Ureter (tissue), 1 donor: ENCODE results near the gene DACT2. TPM values are rescaled to one million over a fixed set of nuclear protein-coding genes. Genes with fewer than 3 reads are reported as not detected.
A peak's percentile ranks its signal among the peaks of the same experiment; 100 is the strongest.
"Not testable (repeated sequence)": the region's sequence is repeated elsewhere in the genome, so short reads cannot be mapped to it uniquely, and the experiment has no call there.

Experiments used
- DNase-seq: peaks from one replicate; pipeline ENCODE4 v3.0.0-alpha.2; 2020; ENCODE audit warnings: low spot score
- total RNA-seq: library from RNA; stranded (reverse); gene quantifications from one replicate; pipeline ENCODE4 v1.2.4, GENCODE V29; 2023
- donor health status: DM: yes; HTN: yes; CAD: no.

The DACT2 gene
- total RNA-seq, 1 donor from 2014 or later: 0.94 TPM

DNA sequence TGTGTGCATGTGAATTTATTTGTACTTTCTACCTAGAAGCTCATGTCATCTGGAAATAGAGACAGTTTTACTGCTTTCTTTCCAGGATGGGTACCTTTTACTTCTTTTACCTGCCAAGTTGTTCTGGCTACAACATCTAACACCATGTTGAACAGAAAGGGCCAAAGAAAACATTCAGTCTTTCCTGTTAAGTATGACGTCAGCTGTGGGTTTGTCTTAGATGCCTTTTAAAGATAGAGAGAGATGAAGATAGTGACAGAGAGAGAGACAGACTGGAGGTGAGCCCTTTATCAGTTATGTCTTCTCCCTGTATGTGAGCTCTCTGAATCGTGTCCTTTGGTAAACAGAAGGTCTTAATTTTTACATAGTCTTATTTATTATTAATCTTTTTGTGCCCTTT is 3.4 kb upstream of the DACT2 start:
- peak; percentile 9 for DNase-seq

DNA sequence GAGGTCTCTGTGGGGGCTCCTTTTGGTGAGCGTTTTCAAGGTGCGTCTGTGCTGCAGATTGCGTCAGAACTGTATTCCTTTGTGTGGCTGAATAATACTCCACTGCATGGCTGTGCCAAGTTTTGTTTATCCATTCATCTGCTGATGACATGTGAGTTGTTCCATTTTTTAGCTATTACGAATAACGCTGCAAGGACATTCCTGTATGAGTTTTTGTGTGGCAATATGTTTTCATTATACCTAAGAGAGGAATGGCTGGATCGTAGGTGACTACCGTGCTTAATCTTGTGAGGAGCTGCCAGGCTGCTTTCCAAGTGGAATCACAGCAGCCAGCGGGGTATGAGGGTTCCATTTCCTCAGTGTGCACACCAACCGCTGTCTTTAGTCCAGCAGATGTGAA is 1.1 kb upstream of the DACT2 start:
- peak; percentile 12 for DNase-seq

DNA sequence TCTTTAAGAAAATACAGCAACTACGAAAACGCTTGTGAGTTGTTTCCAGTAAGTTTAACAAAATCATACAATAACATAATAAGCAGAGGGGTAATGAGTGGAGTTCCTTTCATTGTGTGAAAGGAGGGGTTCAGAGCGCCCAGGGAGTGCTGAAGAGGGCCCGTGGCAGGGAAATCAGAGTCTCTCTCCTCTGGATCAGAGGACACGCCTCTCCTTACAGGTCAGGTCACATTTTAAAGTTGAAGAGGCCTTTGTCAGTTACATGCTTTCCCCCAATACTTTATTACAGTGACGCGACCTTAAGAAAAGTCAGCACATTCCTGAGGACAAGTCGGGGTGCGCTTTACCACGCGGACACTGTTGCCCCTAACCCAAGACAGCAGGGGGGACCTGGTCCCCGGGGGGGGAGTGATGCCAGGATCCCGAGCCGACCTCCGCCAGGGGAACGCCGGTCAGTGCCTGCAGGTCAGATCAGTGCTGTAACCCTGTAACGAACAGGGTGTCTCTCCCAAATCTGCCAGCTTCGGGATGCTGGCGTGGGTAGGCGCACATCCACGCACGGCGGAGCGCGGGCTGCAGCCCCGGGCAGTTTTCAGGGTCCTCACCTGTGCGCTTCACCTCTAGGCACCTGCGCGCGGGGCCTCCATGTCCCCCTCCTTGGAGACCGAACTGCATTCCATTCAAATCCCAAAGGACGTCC is 848 bp downstream of the DACT2 start:
- peak; percentile 38 for DNase-seq

DNA sequence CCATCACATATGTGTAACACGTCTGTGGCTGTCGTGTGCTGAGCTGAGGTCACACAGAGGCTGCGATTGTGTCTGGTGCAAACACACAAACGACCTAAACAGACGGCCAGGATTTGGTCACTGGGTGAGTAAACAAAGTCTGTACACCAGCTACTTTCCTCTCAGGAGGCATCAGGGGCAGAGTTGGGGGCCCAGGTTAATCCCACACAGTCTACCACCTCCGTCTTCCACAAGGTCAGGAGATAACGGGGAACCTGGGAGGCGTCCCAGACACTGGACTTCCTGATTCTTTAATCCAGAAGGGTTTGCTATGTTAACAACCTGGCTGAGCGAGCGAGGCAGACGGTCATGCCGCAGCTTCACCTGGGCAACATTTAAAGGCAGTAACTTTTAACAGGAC is 1.5 kb downstream of the DACT2 start:
- peak; percentile 30 for DNase-seq

DNA sequence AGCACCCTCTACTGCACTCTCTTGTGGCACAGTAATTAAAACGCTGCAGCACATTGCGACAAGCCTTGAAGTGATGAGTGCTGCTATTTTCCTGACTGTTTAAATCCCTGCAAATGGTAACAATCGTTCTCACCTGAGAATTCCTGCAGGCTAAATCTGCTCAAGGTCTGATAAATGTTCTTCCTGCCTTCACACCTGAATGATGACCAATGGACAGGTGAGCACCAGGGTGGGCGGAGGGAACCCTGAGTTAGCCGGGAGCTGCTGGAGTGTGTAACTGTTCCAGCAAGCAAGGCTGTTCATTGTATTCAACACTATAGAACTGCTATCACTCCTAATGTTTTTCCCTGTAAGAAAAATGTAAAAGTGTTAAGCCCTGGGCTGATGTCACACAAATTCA is 4.0 kb downstream of the DACT2 start:
- no peak for DNase-seq

DNA sequence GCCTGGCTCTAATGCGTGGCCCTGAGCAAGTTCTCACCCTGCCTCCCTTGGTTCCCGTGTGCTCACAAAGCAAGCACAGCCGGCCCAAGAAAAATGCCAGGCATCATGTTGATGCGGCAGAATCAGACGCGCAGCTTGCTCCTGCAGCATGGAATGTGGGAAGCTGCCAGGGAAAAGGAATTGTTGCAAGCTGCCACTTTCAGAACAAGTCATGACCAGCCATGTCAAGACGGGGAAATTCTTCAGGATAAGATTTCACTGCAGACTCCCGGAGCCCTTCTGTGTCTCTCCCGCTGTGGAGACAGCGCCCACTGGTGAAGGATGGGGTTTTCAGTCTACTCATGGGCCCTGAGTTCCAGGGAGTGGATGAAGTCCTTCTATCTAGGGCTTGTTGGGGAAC is 4.6 kb downstream of the DACT2 start:
- no peak for DNase-seq

DNA sequence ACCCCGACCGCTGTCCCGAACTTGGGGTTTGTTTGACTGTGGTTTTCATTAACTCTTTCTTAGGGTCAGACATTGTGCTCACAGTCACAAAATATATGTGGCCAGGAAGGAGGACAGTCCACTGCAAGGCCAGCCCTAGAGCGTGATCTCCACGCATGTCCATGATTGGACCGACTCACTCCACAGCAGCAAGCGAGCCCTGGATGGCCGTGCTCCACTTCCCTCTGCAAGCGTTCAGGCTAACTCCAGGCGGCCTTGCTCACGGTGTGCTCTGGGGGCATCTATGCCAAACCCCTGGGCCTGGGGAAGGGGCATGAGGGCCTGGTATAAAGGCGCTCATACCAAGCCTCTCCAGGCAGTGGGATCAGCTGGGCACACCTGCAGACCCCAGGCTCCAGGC is 5.6 kb downstream of the DACT2 start:
- no peak for DNase-seq

DNA sequence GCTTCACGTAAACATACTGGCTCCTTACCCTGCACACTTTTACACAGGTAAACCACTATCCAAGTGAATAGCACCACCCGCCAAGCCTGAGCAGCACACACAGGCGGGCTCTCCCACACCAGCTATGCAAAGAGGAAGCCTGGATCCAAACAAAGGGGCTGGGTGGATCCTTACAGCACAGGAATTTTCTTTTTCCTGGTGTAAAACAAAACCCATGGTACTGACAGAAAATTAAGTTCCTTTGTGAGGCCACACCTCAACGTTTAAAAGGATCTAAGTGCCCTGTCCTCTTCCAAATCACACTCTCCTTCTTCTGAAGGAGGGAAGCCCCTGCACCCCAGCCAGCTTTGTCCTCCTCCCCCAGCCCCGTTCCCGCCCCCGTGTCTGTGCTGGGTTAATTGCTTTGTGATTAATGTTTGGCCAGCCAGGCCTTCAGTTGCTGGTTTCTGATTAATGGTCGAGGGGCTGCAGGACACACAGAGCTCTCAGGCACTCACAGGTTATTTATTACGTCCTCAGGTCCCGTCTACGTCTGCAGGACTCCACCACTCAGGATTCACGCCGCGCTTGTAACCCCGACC is 6.1 kb downstream of the DACT2 start:
- DNase-seq: no peak

DNA sequence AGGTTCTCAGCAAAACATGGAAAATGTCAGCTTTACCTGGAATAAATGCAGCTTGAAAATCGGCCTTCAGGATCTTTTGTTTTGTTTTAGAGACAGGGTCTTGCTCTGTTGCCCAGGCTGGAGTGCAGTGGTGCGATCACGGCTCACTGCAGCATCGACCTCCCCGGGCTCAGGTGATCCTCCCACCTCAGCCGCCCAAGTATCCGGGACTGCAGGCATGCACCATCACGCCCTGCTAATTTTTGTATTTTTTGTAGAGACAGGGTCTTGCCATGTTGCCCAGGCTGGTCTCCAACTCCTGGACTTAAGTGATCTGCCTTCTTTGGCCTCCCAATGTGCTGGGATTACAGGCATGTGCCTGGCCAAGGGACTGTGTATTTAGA is 7.5 kb downstream of the DACT2 start:
- not testable (repeated sequence) for DNase-seq

DNA sequence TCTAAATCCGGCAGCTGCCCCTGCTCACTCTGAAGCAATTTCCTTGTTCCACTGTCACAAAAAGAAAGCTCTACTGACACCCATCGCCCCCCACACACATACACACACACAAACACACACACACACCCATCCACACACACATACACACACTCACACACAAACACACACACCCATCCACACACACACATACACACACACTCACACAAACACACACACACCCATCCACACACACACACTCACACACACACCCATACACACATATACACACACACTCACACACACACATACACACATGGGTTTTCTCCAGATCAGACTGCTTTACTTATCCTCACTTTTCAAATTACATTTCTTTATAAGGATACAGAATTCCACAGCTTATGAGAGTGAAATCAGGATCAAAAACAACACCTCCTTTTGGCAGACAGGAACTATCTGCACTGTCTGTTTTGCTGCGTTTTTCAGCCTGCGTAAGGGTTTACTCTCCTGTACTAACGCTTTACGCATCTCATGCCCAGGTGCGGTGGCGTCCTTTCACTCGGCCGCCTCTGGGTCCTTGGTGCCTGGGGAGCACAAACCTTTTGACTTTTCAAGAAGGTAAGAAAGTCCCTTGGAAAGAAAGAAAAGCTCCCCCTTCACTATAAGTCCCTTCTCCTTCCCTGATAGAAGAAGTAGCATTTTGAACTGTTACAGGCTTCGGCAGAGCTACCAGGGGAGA is 8.0 kb downstream of the DACT2 start:
- DNase-seq: no peak

DNA sequence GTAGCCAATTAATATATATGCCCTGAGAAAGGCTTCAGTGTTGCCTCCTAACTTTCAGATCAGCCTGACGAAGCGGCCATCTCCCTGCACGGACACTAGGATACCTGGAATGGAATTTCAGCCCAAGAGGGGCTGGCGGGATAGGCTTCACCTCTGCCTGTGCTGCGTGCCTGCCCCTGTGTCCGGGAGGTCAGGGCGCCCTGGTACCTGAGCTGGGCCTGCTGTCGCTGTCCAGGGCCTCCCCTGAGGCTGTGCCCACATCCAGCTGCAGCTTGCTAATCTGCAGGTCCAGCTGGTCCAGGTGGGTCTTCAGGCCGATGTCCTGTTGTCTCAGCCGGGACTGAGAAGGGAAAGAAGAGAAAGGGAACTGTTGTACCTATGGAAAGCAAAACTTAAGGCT is 8.6 kb downstream of the DACT2 start:
- no peak for DNase-seq

DNA sequence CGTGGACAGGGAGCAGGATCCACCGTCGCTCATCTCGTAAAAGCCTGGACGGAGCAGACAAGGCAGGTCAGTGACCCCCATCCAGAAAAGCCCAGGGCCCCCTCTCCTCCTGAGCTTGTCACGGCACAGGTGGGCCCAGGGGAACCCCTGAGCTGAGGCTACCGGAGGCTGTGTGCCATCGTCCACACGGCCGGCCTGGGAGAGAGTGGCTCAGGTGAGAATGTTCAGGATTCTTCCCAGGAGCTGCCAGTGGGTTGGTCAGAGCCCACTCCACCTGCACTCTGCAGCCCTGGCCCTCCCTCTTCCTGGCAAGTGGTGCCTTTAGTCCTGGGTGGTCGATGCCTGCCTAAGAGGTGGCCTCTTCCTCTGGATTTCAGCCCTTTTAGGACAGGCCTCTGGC is 9.2 kb downstream of the DACT2 start:
- no peak for DNase-seq

DNA sequence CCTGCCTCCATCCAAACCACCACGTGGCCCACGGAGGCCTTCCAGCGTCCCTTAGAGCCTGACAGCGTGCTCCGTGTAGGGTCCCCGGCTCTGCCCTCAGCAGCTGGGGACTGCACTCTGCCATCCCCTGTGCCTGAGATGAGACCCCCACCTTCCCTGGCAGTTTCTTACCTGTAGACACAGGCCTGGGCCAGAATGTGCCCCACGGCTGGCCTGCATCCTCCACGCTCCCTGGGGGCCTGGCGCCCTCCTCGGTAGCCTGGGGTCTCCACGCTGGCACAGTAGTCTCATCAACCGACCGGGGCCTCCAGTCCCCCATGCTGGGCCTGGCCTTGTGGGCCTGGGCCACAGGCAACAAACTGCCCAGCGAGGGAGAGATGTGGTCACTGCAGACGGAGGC is 9.6 kb downstream of the DACT2 start:
- no peak for DNase-seq

DNA sequence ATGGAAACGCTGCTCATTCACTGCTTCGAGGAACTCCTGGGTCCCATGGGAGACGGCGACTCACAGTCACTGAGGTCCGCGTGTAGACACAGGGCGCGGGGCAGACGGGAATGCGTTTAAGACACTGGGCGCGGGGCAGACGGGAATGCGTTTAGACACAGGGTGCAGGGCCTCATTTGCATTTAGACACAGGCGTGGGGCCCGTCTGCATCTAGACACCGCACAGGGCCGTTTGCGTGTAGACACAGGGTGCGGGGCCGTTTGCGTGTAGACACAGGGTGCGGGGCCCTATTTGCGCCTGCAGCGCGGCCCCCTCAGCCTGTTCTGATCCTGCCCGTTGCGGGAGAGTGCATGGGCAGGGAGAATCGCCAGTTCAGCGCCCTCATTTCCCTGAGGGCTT is 10.4 kb downstream of the DACT2 start:
- no peak for DNase-seq

DNA sequence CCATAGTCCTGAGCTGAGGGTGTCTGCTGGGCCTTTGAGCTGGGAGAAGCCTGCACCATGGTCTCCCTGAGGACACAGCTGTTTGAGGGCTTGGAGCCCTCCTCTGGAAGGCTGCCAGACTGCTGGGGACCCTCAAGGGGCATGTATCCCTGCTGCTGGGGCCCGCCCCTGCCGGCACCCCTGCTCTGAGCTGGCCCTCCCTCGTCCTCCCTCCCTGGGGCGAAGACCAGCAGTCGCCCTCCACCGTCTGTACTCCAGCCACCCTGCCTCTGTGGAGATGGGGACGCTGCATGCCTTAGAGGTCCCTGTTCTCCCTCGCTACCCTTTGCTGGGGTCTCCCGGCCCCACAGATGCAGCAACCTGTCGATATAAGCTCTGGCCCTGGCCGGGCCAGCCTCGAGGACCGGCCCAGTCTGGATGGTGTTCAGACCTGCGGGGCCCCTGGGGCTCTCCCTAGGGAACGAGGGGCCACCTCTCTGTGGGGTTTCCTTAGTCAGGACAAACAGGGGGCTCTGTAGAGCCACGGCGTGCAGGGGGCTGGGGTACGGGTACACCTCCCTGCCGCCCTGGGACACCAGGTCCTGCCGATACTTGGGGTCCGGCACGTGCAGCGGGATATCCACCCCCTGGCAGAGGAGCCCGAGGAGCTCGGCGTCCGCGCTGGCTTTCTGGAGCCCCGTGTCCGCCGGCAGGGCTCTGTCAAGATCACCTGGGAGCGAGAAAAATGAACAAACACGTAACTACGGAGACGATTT is 11.0 kb downstream of the DACT2 start:
- no peak for DNase-seq

DNA sequence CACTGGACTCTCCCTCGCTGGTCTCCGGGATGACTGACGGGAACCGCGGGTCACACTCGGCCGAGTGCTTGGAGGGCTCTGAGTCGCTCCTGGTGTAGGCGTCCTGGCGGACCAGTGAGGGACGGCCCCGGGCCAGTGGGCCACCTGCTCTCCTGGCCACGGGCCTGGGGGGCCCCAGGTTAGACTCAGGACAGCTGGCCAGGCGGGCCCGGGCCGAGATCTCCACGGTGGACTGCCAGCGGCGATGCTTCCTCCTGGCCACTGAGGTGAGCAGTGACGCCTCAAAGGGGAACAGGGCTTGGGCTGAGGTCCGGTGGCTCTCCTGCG is 11.9 kb downstream of the DACT2 start:
- DNase-seq: no peak

DNA sequence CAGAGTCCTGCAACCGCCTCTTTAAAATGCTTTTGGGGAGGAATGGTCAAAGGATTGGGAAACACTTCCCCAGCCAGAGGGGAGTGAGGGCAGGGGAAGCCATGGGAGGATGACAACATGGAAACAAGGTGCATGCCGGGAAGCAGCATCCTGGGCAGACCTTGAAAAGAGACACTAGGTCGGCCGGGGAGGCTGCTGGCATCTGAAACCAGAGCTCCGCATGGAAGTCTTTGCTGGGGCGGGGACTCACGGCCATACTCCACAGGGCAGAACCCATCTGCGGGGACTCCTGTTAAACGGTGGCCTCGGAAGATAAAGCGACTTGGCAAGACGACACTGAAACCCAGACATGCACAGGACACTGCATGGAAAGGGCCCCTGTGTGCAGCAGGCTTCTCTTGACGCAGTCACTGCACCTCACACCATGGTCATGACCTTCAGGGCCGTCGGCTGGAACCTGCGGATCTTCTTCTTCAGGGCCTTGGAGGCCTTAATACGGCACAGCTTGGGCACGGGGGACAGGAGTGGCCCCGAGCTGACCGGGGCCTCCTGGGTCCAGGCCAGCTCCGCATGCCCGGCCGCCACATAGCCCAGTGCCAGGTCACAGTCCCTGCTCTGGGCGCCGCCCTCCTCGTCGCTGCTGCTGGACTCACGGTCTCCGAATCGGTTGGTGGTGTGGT is 12.4 kb downstream of the DACT2 start:
- DNase-seq: no peak

DNA sequence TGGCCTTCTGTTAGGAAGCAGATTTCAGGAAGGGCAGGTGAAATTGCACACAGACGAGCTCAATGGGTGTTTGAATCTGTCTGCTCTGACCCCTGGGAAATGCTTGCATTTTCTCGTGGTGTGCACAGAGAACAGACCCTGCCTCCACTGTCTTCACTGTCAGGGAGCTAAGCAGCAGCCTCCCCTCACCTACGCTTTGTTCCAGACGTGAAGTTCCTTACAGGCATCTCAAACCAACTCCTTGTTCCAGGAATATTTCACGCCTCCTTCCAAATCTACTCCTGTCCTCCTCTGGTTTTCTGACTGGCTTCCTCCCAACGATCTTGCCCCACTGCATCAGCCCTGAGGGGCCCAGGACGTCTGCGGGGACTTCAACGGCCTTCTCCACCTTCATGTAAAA is 13.7 kb downstream of the DACT2 start:
- DNase-seq: no peak

DNA sequence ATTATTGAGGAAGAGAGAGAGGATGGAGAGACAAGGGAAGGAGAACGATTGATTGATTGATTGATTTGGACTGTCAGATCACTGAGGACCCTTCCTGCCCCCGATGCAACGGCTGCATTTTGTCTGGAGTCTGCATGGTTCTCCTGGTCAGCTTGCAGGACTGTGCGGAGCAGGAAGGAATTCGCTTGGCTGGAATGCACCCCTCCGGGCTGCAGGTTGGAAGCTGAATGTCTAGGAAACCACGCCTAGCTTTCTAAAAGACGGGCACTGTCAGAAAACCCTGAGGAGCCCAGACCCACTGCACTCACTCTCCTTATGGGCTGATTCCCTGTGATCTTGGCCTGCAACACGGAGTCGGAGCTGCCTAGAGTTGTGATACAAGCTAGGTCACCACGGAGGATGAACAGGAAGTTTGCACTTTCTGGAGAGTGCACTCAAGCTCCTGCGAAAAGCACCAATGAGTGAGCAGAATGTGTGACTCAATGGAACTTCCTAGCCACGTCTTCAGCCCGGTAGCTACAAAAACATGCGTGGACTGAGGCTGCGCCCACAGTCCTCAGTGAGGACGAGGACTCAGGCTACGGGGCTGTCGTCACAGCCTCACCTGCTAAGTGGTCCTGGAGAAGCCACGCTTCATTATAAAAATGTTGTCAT is 14.4 kb downstream of the DACT2 start:
- no peak for DNase-seq

DNA sequence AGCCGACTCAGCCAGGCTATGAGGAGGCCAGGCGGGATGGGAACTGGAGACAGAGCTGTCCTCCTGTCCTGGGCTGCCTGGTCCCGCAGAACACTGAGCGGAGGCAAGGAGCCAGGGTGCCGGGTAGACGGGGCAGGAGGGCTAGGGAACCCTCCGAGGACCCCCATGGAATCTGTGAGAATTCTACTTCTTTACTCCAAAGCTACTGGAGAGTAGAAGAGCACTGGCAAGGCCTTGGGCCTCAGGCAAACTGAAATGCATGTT is 14.9 kb downstream of the DACT2 start:
- DNase-seq: no peak

DNA sequence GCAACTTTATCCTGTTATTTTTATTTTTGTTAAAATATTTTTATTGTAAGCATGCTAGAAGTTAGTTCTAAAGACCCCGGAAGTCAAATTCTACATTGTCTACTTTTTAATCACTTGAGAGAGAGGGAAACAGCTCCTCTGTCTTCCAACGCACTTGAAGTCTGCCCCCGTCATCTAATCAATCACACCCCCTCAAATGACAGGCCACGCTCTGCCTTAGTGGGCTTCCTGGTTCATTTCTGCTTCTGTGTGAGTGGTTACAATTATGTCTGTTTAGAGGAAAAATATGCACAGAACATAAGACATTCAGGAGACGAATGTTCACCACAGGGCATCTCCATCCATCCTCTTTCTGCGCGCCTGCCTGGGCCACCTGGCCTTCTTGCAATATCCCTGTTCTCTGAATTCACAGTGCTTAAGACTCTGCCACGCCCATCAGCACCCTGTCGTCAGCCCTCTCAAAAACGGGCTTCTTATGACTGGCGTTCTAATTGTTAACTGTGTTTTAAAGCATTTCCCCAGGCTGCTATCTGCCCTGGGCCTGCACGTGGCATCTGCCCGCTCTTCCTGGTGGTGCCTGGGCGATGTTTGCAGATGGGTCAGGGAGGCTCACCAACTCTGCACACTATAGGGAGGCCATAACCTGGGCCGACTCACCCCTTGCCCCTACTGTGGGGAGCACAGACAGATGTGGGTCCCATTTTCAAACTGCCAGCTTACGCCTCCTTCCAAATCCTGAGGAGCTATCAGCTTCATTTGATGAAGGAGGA is 15.4 kb downstream of the DACT2 start:
- DNase-seq: no peak
